GM12873 (cell line): Measurements from ENCODE around the gene PRKAG2.

Experiments
- TF ChIP-seq, protein P1 (sequence below): IDR thresholded peaks from 2 replicates; pipeline ENCODE4 v1.5.1; 2012; ENCODE audit warnings: low read depth, mild to moderate bottlenecking, moderate library complexity, low read length, control low read depth; ENCODE audit not compliant: insufficient read depth; ENCODE audit errors: missing control alignments

The PRKAG2 gene

DNA sequence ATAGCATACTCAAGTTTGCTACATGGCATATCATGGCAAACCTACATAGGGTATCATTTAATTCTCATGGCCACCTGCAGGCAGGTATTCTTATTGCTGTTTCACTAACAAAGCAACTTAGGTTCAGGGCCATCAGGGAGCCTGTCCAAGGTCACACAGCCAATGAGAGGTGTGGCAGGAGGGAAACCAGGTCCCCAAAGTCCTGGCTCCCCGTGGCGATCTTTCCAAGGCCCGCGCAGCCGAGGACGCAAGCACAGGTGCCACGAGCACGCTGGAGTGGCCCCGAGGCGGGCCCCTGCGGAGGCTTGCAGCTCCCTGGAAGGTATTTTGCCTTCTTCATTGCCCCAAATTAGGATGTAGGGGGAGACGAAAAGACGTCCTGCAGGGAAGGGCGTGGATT lies 20.8 kb downstream of the PRKAG2 start:
- TF ChIP-seq, protein P1, sequence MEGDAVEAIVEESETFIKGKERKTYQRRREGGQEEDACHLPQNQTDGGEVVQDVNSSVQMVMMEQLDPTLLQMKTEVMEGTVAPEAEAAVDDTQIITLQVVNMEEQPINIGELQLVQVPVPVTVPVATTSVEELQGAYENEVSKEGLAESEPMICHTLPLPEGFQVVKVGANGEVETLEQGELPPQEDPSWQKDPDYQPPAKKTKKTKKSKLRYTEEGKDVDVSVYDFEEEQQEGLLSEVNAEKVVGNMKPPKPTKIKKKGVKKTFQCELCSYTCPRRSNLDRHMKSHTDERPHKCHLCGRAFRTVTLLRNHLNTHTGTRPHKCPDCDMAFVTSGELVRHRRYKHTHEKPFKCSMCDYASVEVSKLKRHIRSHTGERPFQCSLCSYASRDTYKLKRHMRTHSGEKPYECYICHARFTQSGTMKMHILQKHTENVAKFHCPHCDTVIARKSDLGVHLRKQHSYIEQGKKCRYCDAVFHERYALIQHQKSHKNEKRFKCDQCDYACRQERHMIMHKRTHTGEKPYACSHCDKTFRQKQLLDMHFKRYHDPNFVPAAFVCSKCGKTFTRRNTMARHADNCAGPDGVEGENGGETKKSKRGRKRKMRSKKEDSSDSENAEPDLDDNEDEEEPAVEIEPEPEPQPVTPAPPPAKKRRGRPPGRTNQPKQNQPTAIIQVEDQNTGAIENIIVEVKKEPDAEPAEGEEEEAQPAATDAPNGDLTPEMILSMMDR, result peak; percentile 5

DNA sequence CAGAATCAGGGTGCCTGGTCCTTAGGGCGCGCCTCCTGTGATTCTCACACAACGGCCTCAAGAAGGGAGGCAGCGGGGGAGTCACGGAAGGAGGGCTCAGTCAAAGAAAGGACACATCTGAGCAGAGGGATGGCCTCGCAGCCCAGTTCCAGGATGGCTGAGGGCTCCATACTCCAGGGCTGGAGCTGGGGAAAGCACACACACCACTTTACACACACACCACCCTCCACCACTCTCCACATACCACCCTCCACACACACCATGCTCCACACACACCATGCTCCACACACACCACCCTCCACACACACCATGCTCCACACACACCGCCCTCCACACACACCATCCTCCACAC lies 22.2 kb downstream of the PRKAG2 start:
- TF ChIP-seq, protein P1, result no peak

DNA sequence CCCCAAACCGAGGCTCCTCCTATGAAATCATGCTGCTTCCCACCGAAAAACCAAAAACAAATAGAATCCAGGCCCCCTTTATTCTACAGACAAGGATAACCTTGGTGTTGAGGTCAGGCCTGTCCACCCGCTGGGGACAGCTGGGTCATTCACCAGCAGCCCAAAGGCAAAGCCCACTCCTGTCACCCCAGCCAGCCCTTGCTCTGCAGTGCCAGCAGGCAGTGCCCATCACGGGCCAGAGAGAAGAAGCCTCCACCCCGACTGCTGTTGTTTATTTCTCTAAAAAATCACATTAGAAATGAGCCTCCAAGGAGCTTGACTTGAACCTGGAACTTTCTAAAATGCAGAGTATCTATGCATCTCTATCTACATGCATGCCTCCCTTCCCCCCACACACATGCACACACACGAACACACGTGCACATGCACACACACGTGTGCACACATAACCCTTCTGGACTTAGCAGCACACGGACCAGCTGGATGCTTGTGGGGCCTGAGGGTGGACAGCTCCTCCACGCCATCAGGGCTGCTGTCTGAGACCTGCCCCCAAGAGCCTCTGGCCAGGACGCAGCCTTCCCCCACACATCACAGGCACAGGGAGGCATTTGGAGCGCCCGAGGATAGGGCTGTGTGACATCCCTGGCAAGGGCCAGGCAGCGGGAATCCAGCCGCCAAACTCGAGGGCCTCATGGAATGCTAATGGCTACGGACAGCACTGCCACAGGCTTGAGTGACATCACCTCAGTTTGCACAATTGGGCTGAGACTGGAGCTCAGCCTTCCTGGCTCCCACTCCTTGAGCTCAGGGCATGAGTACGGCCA lies 22.8 kb downstream of the PRKAG2 start:
- TF ChIP-seq, protein P1, result no peak

DNA sequence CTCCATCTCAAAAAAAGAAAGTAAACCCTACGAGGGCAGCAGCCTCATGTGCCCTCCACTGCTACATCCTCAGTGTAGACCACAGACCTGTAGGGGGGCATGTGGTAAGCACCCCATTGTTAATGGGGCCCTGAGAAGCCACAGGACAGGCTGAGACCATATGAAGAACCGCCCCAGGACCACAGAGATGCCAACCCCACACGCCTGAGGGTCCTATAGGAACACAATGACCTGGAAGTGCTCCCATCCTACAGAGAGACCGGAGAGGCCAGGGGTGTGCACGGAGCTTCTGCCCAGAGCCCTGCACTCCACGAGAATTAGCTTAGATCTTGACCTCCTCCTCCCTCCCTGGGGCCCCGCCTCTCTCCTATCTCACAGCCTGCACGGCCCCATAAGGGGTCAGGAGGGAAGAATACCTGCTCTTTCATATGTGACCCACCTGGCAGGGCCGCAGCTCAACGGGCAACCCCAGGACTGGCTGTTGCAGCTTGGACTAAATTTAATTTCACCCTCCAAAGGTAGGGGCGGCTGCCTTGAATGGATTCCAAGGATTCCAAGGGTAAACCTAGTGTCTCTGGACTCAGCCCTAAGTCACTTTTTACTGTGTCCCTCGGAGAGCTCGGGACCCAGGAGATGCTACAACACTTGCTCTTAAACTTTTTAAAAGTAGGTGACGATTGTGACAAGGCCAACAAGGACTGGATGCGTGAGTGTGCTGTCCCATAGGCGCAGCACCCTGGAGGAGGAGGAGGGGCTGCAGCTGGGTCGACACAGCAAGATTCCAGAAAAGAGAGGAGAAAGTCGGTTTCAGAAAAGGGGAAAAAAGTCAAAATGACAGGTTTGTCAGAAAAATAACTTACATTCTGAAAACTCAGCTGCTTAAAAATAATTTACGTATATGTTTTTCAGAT lies 24.2 kb downstream of the PRKAG2 start:
- TF ChIP-seq, protein P1, result no peak

DNA sequence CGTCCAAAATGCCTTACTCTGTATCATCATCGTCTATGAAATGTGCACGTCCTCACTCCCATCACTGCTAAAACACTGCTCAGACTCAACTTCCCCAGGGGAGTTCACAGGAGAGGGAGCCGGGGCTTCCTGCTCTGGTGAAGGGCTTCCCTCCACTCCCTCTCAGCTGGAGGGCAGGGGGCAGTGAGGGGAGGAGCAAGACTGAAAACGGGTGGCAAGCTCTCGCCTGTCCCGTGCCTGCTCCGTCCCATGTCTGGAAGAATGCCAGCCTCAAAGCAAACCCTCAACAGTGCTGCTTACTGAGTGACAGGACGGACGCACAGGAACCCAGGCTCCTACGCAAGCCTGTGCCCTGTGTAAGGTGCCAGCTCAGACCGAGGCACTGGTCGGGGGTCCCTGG lies 25.1 kb downstream of the PRKAG2 start:
- TF ChIP-seq, protein P1, result no peak

DNA sequence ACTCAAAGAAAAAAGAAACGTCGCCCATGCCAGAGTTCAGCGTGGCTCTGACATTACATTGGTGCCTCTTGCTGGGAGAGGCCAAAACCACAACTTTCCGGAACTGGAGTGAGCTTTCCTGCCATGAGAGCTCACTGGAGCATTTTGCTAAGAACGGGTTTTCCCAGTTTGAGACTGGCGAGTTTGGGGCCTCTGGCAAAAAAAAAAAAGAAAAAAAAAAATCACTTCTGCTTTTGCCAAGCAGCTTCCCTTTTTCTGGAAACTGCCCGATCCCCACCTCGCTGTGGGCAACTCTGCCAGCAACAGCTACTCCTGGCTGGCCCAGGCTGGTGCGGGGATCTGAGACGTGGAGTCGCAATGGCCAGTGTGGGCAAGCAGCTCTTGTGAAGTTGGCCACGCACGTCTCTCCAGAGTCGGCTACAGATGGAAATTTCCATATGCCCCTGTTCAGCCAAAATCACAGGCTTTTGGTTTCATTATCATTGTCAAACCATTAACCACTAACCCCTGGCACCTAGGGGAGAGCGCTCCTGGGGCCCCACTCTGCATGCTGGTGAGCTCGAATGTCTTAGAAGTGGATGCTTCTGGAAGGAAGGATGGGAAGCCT lies 25.7 kb downstream of the PRKAG2 start:
- TF ChIP-seq, protein P1, result no peak
